BE2C (cell line): ENCODE results near the gene PIK3AP1.

ENCODE experiments used
- DNase-seq: peaks from one replicate; pipeline ENCODE4 v3.0.0-alpha.2; 2020
- H3K27me3 ChIP-seq: fragments of 250-450 bp; sonication (Bioruptor Pico); 2 replicates; pipeline ENCODE4 v1.5.1; 2020; ENCODE audit warnings: mild to moderate bottlenecking
- H3K36me3 ChIP-seq: fragments of 250-450 bp; sonication (Bioruptor Pico); 2 replicates; pipeline ENCODE4 v1.5.1; 2020; ENCODE audit warnings: mild to moderate bottlenecking
- H3K4me1 ChIP-seq: fragments of 250-450 bp; sonication (Bioruptor Pico); 2 replicates; pipeline ENCODE4 v1.5.1; 2020
- H3K4me3 ChIP-seq: 2 replicates; pipeline ENCODE4 v1.5.1; 2011; ENCODE audit warnings: low read depth, low read length
- H3K9me3 ChIP-seq: fragments of 250-450 bp; sonication (Bioruptor Pico); 2 replicates; pipeline ENCODE4 v1.5.1; 2020
- CTCF ChIP-seq: IDR thresholded peaks from 2 replicates; pipeline ENCODE4 v1.5.1; 2012; ENCODE audit warnings: mild to moderate bottlenecking, low read depth, low read length

PIK3AP1 gene

GRCh38 chr10:96714746-96715255, 5.5 kb downstream of the PIK3AP1 start:
- TF ChIP-seq CTCF, result no peak
- DNase-seq, result no peak
- Histone ChIP-seq H3K4me3 (no peak overlapping the region), H3K9me3 (no peaks in the 10 kb centered on the region), H3K27me3 (no peaks in the 10 kb centered on the region), H3K36me3 (no peaks in the 10 kb centered on the region), H3K4me1 (no peaks in the 10 kb centered on the region)

GRCh38 chr10:96714031-96714590, 6.2 kb downstream of the PIK3AP1 start:
- no peak for DNase-seq
- Histone ChIP-seq H3K27me3 (no peaks in the 10 kb centered on the region), H3K4me1 (no peaks in the 10 kb centered on the region), H3K36me3 (no peaks in the 10 kb centered on the region), H3K9me3 (no peaks in the 10 kb centered on the region), H3K4me3 (no peak overlapping the region)
- TF ChIP-seq CTCF, result no peak

GRCh38 chr10:96712662-96713271, 7.5 kb downstream of the PIK3AP1 start:
- H3K36me3 ChIP-seq, result no peaks in the 10 kb centered on the region
- no peak for DNase-seq
- no peaks in the 10 kb centered on the region for H3K9me3 ChIP-seq
- TF ChIP-seq CTCF, result no peak
- H3K4me3 ChIP-seq, result no peak overlapping the region
- no peaks in the 10 kb centered on the region for H3K4me1 ChIP-seq
- no peaks in the 10 kb centered on the region for H3K27me3 ChIP-seq

GRCh38 chr10:96711048-96711728, 9.1 kb downstream of the PIK3AP1 start:
- Histone ChIP-seq H3K27me3 (no peaks in the 10 kb centered on the region), H3K36me3 (no peaks in the 10 kb centered on the region), H3K9me3 (no peaks in the 10 kb centered on the region), H3K4me3 (no peak overlapping the region), H3K4me1 (no peaks in the 10 kb centered on the region)
- DNase-seq, result no peak
- no peak for TF ChIP-seq CTCF

GRCh38 chr10:96709525-96709924, 10.8 kb downstream of the PIK3AP1 start:
- Histone ChIP-seq H3K9me3 (no peaks in the 10 kb centered on the region), H3K36me3 (no peaks in the 10 kb centered on the region), H3K4me3 (no peak overlapping the region), H3K4me1 (no peaks in the 10 kb centered on the region), H3K27me3 (no peaks in the 10 kb centered on the region)
- DNase-seq, result no peak
- no peak for TF ChIP-seq CTCF

- TF ChIP-seq CTCF, result no peak
- Histone ChIP-seq H3K4me1 (no peaks in the 10 kb centered on the region), H3K4me3 (no peak overlapping the region), H3K9me3 (no peaks in the 10 kb centered on the region), H3K27me3 (no peaks in the 10 kb centered on the region), H3K36me3 (no peaks in the 10 kb centered on the region)
- no peak for DNase-seq
These were observed 11.3 kb downstream of the PIK3AP1 start for GRCh38 chr10:96708996-96709395.
